ENCODE results near the gene HLA-DPB1. TPM values are rescaled to one million over a fixed set of nuclear protein-coding genes. Genes with fewer than 3 reads are reported as not detected.

HLA-DPB1 gene
- total and polyA plus RNA-seq, 9 of the 15 experiments (the other 6 are each of a cell fraction or from before 2014, with no cell fraction given), result 0.07 to 1.2 (median 0.51) TPM

DNA sequence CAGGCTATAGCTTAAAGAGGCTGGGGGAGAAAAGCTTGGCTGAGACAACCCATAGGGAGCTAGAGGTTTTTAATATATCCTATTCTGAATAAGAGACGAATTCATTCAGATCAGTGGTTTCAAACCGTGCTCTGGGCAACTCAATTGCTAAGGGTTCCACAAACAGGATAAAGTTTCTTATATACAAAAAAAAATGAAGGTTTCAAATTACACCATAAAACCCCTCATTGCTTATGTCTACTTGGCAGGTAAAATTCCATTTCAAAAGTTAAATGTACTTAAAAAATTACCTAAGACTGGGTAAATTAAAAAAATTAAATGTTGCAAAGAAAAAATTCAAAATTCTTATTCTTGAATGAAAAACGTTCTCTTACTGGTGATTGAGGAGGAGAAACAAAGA, 2.7 kb downstream of the HLA-DPB1 start:
- POLR2A ChIA-PET, result interaction anchor here (0.8 to 1.4 kb wide), 2 partner anchors 10 to 104 kb away, joined by 3 to 4 read pairs; no protein-coding TSS in a partner anchor

More for the DNA sequence above, 2.7 kb downstream of the HLA-DPB1 start:
- no peaks in the 10 kb centered on the region for H3K79me2 ChIP-seq (ENCODE audit: control insufficient read depth, insufficient read depth, low read length)
- DNase-seq (ENCODE audit: extremely low read depth in 1 of 4, low spot score in 3 of 4) (no peak), FAIRE-seq (no peak), ATAC-seq (no peak)
- 0% methylated on average over 3 of the region's 3 CpGs for WGBS (ENCODE audit: insufficient coverage, low coverage, missing lambda C conversion rate)
- no peak overlapping the region for H3K4me2 ChIP-seq (ENCODE audit: insufficient read depth, low read length)
- no peaks in the 10 kb centered on the region for H3K9me3 ChIP-seq (replicated peaks; ENCODE audit: control insufficient read depth, insufficient read depth, low read depth, low read length)
- no TSS peak for BruUV-seq (replicated peaks)
- peaks cover 0 to 6% of the 10 kb centered on the region in 2 experiments; a peak in 2 of 5 replicates for H3K4me1 ChIP-seq (replicated peaks in 1 of 2; ENCODE audit: control insufficient read depth in 2 of 2, insufficient read depth in 2 of 2, low read length in 2 of 2)
- H3K9me1 ChIP-seq (ENCODE audit: control insufficient read depth, insufficient read depth, low read length), result no peaks in the 10 kb centered on the region
- no peaks in the 10 kb centered on the region for H3K36me3 ChIP-seq (ENCODE audit: control insufficient read depth, insufficient read depth, low read length)
- intact Hi-C loops (cut with micrococcal nuclease) (no loop called here), in situ Hi-C loops (cut with MboI) (no loop called here)
- H4K20me1 ChIP-seq (replicated peaks; ENCODE audit: control insufficient read depth, insufficient read depth, low read length), result no peaks in the 10 kb centered on the region
- no peak overlapping the region for H3K27ac ChIP-seq (ENCODE audit: extremely low read depth, low read depth, low read length)
- H2AFZ ChIP-seq (ENCODE audit: low read depth, low read length), result no peak overlapping the region
- H3K4me3 ChIP-seq, result no peak overlapping the region
- CTCF ChIA-PET (ENCODE audit: low intra/inter-chr PET ratio), result no interaction called here
- H3K9ac ChIP-seq (ENCODE audit: insufficient read depth in 1 of 2, low read depth in 2 of 2, low read length in 2 of 2), result no peak overlapping the region
- peaks cover 29 to 44% of the 10 kb centered on the region in 2 experiments for H3K27me3 ChIP-seq (ENCODE audit: control insufficient read depth in 2 of 2, insufficient read depth in 2 of 2, low read length in 2 of 2)
- TF ChIP-seq ZNF3 (CRISPR knock-in tag; IDR thresholded peaks at IDR 0.05) (no peak), ZNF408 (CRISPR knock-in tag; IDR thresholded peaks at IDR 0.05; ENCODE audit: low read depth) (no peak), ZNF512 (tag; IDR thresholded peaks at IDR 0.05) (no peak), USF1 (CRISPR knock-in tag; IDR thresholded peaks at IDR 0.05) (no peak), NCOA1 (IDR thresholded peaks at IDR 0.05; ENCODE audit: low read depth) (no peak), SRF (CRISPR knock-in tag; IDR thresholded peaks at IDR 0.05) (no peak), BHLHE40 (IDR thresholded peaks at IDR 0.05; ENCODE audit: low read length) (no peak), POLR2AphosphoS2 (IDR thresholded peaks at IDR 0.05; ENCODE audit: low read length) (no peak)

Measured in K562 (cell line).